GM19238 (cell line): ENCODE results near the gene SH3RF3.

Source experiments
- DNase-seq: peaks from one replicate; pipeline ENCODE4 v3.0.0; 2011; ENCODE audit warnings: low spot score; ENCODE audit not compliant: insufficient read length

The SH3RF3 gene

GRCh38 chr2:109487871-109488655 is 359.1 kb downstream of the SH3RF3 start:
- DNase-seq: no peak

GRCh38 chr2:109489296-109489695 is 360.3 kb downstream of the SH3RF3 start:
- DNase-seq: no peak

- no peak for DNase-seq
These were observed 364.4 kb downstream of the SH3RF3 start for GRCh38 chr2:109493176-109493935.

- no peak for DNase-seq
These were observed 365.3 kb downstream of the SH3RF3 start for GRCh38 chr2:109494351-109494750.

- DNase-seq: no peak
These were observed 368.5 kb downstream of the SH3RF3 start for GRCh38 chr2:109497463-109497862.

GRCh38 chr2:109497911-109498870 is 369.2 kb downstream of the SH3RF3 start:
- DNase-seq: no peak

GRCh38 chr2:109498906-109499305 is 369.9 kb downstream of the SH3RF3 start:
- DNase-seq: no peak

- no peak for DNase-seq
These were observed 370.6 kb downstream of the SH3RF3 start for GRCh38 chr2:109499566-109499965.

- DNase-seq: no peak
These were observed 371.9 kb downstream of the SH3RF3 start for GRCh38 chr2:109500910-109501309.

GRCh38 chr2:109501461-109501860 is 372.5 kb downstream of the SH3RF3 start:
- DNase-seq: no peak

GRCh38 chr2:109503191-109503590 is 374.2 kb downstream of the SH3RF3 start:
- no peak for DNase-seq

GRCh38 chr2:109507217-109507616 is 378.2 kb downstream of the SH3RF3 start:
- DNase-seq: no peak

GRCh38 chr2:109507828-109508227 is 378.8 kb downstream of the SH3RF3 start:
- no peak for DNase-seq

- no peak for DNase-seq
These were observed 379.6 kb downstream of the SH3RF3 start for GRCh38 chr2:109508556-109508955.

GRCh38 chr2:109510136-109511028 is 381.4 kb downstream of the SH3RF3 start:
- DNase-seq: peak; percentile 70

- DNase-seq: no peak
These were observed 382.2 kb downstream of the SH3RF3 start for GRCh38 chr2:109511168-109511567.

- no peak for DNase-seq
These were observed 383.1 kb downstream of the SH3RF3 start for GRCh38 chr2:109512076-109512475.

- DNase-seq: no peak
These were observed 384.2 kb downstream of the SH3RF3 start for GRCh38 chr2:109513230-109513629.

- peak; percentile 35 for DNase-seq
These were observed 385.0 kb downstream of the SH3RF3 start for GRCh38 chr2:109513749-109514588.

GRCh38 chr2:109514857-109515256 is 385.9 kb downstream of the SH3RF3 start:
- no peak for DNase-seq
